ENCODE measurements around the gene TUFM. TPM values are rescaled to one million over a fixed set of nuclear protein-coding genes. Genes with fewer than 3 reads are reported as not detected.

The TUFM gene
- total and polyA plus RNA-seq, 4 donors = 58.6 to 260 (median 178) TPM

- no peak overlapping the region for H3K27ac ChIP-seq (ENCODE audit: low read depth in 1 of 2, low read length in 1 of 2)
- TF ChIP-seq CTCF (IDR thresholded peaks at IDR 0.05; ENCODE audit: control extremely low read depth, extremely low read depth) = no peak
- ATAC-seq (ENCODE audit: insufficient read depth, low FRiP score) (no peak), DNase-seq (no peak)
- H3K27me3 ChIP-seq (ENCODE audit: control insufficient read depth in 3 of 3, insufficient read depth in 3 of 3, low read length in 2 of 3) = no peaks in the 10 kb centered on the region
- H3K4me3 ChIP-seq = no peak overlapping the region
- peaks cover 0 to 18% (median 9%) of the 10 kb centered on the region in 5 donors for H3K4me1 ChIP-seq (ENCODE audit: control insufficient read depth in 5 of 5, insufficient read depth in 5 of 5, low read length in 5 of 5)
- WGBS, 2 donors = 91 to 93% methylated on average over 19 of the region's 19 CpGs
- H3K9ac ChIP-seq (ENCODE audit: insufficient read depth in 1 of 2, low read length in 2 of 2) = no peak overlapping the region
- peaks cover 3 to 29% (median 19%) of the 10 kb centered on the region in 4 donors for H3K36me3 ChIP-seq (ENCODE audit: control insufficient read depth in 4 of 4, insufficient read depth in 4 of 4, low read length in 4 of 4)
- H3K9me3 ChIP-seq (ENCODE audit: control insufficient read depth in 4 of 4, insufficient read depth in 3 of 4, low read length in 3 of 4) = no peaks in the 10 kb centered on the region
Measured at GRCh38 chr16:28844226-28844885, 1.8 kb downstream of the TUFM start.

- Histone ChIP-seq H3K9me3 (ENCODE audit: control insufficient read depth in 4 of 4, insufficient read depth in 3 of 4, low read length in 3 of 4) (no peaks in the 10 kb centered on the region), H3K27ac (ENCODE audit: low read depth in 1 of 2, low read length in 1 of 2) (no peak overlapping the region), H3K9ac (ENCODE audit: insufficient read depth in 1 of 2, low read length in 2 of 2) (no peak overlapping the region), H3K4me3 (no peak overlapping the region), H3K27me3 (ENCODE audit: control insufficient read depth in 3 of 3, insufficient read depth in 3 of 3, low read length in 2 of 3) (no peaks in the 10 kb centered on the region), H3K36me3 (ENCODE audit: control insufficient read depth in 4 of 4, insufficient read depth in 4 of 4, low read length in 4 of 4) (peaks cover 6 to 29% (median 19%) of the 10 kb centered on the region in 4 donors), H3K4me1 (ENCODE audit: control insufficient read depth in 5 of 5, insufficient read depth in 5 of 5, low read length in 5 of 5) (peaks cover 0 to 18% (median 9%) of the 10 kb centered on the region in 5 donors)
- no peak for TF ChIP-seq CTCF (IDR thresholded peaks at IDR 0.05; ENCODE audit: control extremely low read depth, extremely low read depth)
- ATAC-seq (ENCODE audit: insufficient read depth, low FRiP score) (no peak), DNase-seq (no peak)
- WGBS, 2 donors = 93 to 95% methylated on average over 11 to 12 of the region's 12 CpGs
Measured at GRCh38 chr16:28843766-28844165, 2.4 kb downstream of the TUFM start.

- ATAC-seq (ENCODE audit: insufficient read depth, low FRiP score) (no peak), DNase-seq (no peak)
- H3K4me1 ChIP-seq (ENCODE audit: control insufficient read depth in 5 of 5, insufficient read depth in 5 of 5, low read length in 5 of 5) = peaks cover 0 to 18% (median 9%) of the 10 kb centered on the region in 5 donors
- no peaks in the 10 kb centered on the region for H3K9me3 ChIP-seq (ENCODE audit: control insufficient read depth in 4 of 4, insufficient read depth in 3 of 4, low read length in 3 of 4)
- peaks cover 6 to 33% (median 19%) of the 10 kb centered on the region in 4 donors for H3K36me3 ChIP-seq (ENCODE audit: control insufficient read depth in 4 of 4, insufficient read depth in 4 of 4, low read length in 4 of 4)
- H3K27me3 ChIP-seq (ENCODE audit: control insufficient read depth in 3 of 3, insufficient read depth in 3 of 3, low read length in 2 of 3) = no peaks in the 10 kb centered on the region
- 95 to 96% methylated on average over 7 of the region's 7 CpGs for WGBS, 2 donors
- H3K9ac ChIP-seq (ENCODE audit: insufficient read depth in 1 of 2, low read length in 2 of 2) = no peak overlapping the region
- no peak overlapping the region for H3K4me3 ChIP-seq
- no peak for TF ChIP-seq CTCF (IDR thresholded peaks at IDR 0.05; ENCODE audit: control extremely low read depth, extremely low read depth)
- no peak overlapping the region for H3K27ac ChIP-seq (ENCODE audit: low read depth in 1 of 2, low read length in 1 of 2)
Measured at GRCh38 chr16:28842696-28843095, 3.5 kb downstream of the TUFM start.
